Measurements from ENCODE around the gene FAM20A.
"Not testable (repeated sequence)": the region's sequence is repeated elsewhere in the genome, so short reads cannot be mapped to it uniquely, and the experiment has no call there.

Gene FAM20A

GRCh38 chr17:68498479-68499326 lies 102.5 kb downstream of the FAM20A start:
- Mint-ChIP-seq H3K27me3 (ENCODE audit: low read depth) (peaks cover 14% of the 10 kb centered on the region), H3K36me3 (ENCODE audit: low read depth) (no peaks in the 10 kb centered on the region), H3K4me3 (no peak overlapping the region), H3K4me1 (no peaks in the 10 kb centered on the region), H3K27ac (no peak overlapping the region), H3K9me3 (peaks cover 3% of the 10 kb centered on the region)
- TF ChIP-seq, protein P1, sequence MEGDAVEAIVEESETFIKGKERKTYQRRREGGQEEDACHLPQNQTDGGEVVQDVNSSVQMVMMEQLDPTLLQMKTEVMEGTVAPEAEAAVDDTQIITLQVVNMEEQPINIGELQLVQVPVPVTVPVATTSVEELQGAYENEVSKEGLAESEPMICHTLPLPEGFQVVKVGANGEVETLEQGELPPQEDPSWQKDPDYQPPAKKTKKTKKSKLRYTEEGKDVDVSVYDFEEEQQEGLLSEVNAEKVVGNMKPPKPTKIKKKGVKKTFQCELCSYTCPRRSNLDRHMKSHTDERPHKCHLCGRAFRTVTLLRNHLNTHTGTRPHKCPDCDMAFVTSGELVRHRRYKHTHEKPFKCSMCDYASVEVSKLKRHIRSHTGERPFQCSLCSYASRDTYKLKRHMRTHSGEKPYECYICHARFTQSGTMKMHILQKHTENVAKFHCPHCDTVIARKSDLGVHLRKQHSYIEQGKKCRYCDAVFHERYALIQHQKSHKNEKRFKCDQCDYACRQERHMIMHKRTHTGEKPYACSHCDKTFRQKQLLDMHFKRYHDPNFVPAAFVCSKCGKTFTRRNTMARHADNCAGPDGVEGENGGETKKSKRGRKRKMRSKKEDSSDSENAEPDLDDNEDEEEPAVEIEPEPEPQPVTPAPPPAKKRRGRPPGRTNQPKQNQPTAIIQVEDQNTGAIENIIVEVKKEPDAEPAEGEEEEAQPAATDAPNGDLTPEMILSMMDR (IDR thresholded peaks at IDR 0.05; ENCODE audit: unreplicated experiment in 3 of 3), result no peak

DNA sequence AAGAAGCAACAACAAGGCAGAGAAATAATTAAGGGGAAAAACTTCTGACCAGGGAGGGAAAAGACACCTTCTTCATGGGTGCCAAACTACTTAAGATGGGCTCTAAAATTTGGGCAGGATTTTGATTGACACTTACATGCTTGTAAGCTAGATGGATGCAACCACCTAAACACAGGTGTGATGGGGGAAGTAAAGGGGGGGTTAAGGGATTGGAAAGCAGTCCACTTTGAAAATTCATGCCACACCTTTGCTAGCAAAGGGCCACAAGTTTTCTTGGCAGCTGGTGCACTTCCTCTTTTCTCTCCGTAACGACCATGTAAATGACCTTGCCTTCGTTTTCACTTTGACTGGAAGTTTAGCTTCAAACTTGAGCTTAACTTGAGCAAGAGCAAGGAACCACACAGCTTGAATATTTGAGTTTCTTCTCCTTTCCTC lies 103.3 kb downstream of the FAM20A start:
- Mint-ChIP-seq H3K9me3 (no peaks in the 10 kb centered on the region), H3K4me3 (no peak overlapping the region), H3K4me1 (no peaks in the 10 kb centered on the region), H3K27ac (no peak overlapping the region), H3K27me3 (ENCODE audit: low read depth) (peaks cover 17% of the 10 kb centered on the region), H3K36me3 (ENCODE audit: low read depth) (no peaks in the 10 kb centered on the region)
- TF ChIP-seq, protein P1 (IDR thresholded peaks at IDR 0.05; ENCODE audit: unreplicated experiment in 3 of 3), result no peak

GRCh38 chr17:68495081-68495480 lies 106.1 kb downstream of the FAM20A start:
- H3K4me3 Mint-ChIP-seq, result no peak overlapping the region
- TF ChIP-seq, protein P1 (IDR thresholded peaks at IDR 0.05; ENCODE audit: unreplicated experiment in 3 of 3), result no peak
- no peak overlapping the region for H3K27ac Mint-ChIP-seq
- peaks cover 19% of the 10 kb centered on the region for H3K27me3 Mint-ChIP-seq (ENCODE audit: low read depth)
- no peaks in the 10 kb centered on the region for H3K9me3 Mint-ChIP-seq
- H3K4me1 Mint-ChIP-seq, result peaks cover 15% of the 10 kb centered on the region
- no peaks in the 10 kb centered on the region for H3K36me3 Mint-ChIP-seq (ENCODE audit: low read depth)

DNA sequence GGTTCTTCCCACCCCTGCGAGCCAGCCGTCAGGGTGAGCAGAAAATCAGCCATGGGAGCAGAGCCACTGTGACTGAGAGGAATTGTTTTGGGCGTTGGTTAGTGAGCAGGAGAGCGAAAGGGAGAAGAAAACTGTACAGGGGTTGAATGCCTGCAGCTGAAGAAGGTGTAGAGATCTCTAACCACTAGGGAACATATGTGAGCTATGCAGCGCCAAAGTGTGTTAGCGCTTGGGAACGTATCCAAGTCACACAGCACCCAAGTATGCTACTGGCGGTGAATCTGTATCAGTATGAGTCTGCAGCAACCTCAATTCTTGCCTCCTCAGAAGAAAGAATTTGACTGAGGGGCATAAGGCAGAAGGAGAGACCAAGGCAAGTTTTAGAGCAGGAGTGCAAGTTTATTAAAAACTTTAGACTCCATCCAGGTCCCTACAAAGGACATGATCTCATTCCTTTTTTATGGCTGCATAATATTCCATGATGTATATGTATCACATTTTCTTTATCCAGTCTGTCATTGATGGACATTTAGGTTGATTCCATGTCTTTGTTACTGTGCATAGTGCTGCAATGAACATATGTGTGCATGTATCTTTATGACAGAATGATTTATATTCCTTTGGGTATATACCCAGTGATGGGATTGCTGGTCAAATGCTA lies 108.6 kb downstream of the FAM20A start:
- H3K27ac Mint-ChIP-seq; H3K9me3 Mint-ChIP-seq; H3K36me3 Mint-ChIP-seq (ENCODE audit: low read depth); H3K4me3 Mint-ChIP-seq: not testable (repeated sequence)
- Mint-ChIP-seq H3K4me1 (peaks cover 15% of the 10 kb centered on the region), H3K27me3 (ENCODE audit: low read depth) (peaks cover 16% of the 10 kb centered on the region)

DNA sequence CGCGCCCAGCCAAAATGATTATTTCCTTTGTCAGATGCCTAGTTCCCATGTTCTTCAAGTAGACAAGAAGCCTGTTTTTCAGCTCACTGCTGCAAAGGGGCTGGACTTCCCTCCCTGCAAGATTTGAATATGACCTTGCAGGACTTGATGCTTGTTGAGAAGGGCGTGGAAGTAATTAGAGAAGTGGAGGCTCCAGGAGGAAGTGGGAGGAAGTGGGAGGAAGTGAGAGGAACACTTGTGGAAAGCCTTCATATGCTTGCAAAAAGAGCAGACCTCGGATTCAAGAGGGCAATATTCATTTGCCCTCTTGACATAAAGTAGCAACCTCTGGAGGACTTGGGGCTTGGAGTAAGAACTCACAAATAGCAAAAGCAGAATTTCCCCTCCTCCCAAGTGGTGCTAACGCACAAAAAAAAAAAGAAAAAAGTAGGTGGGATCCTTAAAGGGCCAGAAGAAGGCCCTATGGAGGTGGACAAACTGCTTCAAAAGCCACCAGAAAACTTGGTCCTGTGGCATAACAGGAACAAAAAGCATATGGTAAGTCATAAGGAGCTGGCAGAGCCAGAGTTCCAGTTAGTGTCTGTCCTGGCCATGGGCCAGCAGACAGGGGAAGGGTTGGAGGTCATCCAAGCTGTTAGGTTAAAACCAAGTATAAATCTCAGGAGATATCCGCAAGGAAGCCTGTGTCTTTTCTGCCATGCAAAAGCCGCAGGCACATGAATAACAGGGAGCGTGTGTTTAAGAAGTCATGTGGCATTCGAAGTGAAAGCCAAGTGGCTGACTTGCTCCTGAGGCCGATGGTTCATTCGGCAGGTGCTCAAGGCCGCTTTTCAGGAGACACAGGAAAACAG lies 109.6 kb downstream of the FAM20A start:
- H3K4me1 Mint-ChIP-seq, result peaks cover 17% of the 10 kb centered on the region
- peak overlapping the region; percentile 8 to 37 (median 24) for H3K27ac Mint-ChIP-seq
- TF ChIP-seq, protein P1 (IDR thresholded peaks at IDR 0.05; ENCODE audit: unreplicated experiment in 3 of 3), result no peak
- H3K27me3 Mint-ChIP-seq (ENCODE audit: low read depth), result peaks cover 16% of the 10 kb centered on the region
- no peaks in the 10 kb centered on the region for H3K9me3 Mint-ChIP-seq
- no peaks in the 10 kb centered on the region for H3K36me3 Mint-ChIP-seq (ENCODE audit: low read depth)
- H3K4me3 Mint-ChIP-seq, result peak overlapping the region in 2 of 3 experiments; percentile 1 to 8

GRCh38 chr17:68489919-68490318 lies 111.2 kb downstream of the FAM20A start:
- Mint-ChIP-seq H3K27ac (no peak overlapping the region), H3K4me1 (peaks cover 32% of the 10 kb centered on the region), H3K4me3 (no peak overlapping the region), H3K36me3 (ENCODE audit: low read depth) (no peaks in the 10 kb centered on the region), H3K9me3 (no peaks in the 10 kb centered on the region), H3K27me3 (ENCODE audit: low read depth) (peaks cover 25% of the 10 kb centered on the region)
- TF ChIP-seq, protein P1 (IDR thresholded peaks at IDR 0.05; ENCODE audit: unreplicated experiment in 3 of 3), result no peak

Measured in nephron (organoid).